ENCODE data around the gene HCN3.

Gene HCN3

DNA sequence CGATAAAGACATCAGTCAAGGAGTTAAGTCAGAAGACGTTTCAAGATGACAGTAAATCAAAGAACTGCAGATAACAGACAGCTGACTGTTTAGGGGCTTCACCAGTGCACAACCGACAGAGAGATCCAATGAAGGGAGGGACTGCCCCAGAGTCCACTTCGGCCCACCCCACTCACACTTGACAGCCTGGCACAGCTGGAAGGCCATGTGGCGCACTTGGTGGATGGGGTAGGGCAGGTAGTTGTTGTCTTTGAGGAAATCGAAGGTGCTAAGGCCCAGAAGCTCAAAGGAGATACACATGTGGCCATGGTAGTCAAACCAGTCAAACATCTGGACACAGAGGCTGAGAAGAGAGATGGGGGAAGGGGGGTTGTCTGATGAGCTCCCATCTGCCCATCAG, 10.7 kb upstream of the HCN3 start:
- Histone ChIP-seq H3K27ac (replicated peaks) (no peak overlapping the region), H3K27me3 (ENCODE audit: insufficient read depth, poor library complexity, severe bottlenecking) (no peaks in the 10 kb centered on the region), H3K4me3 (replicated peaks; ENCODE audit: insufficient read depth, low read length) (no peak overlapping the region)
- DNase-seq (ENCODE audit: low read depth in 1 of 2, low spot score in 1 of 2) = no peak
- no peak for TF ChIP-seq GABPA (IDR thresholded peaks at IDR 0.05; ENCODE audit: low read depth)
- TF ChIP-seq, protein P1, sequence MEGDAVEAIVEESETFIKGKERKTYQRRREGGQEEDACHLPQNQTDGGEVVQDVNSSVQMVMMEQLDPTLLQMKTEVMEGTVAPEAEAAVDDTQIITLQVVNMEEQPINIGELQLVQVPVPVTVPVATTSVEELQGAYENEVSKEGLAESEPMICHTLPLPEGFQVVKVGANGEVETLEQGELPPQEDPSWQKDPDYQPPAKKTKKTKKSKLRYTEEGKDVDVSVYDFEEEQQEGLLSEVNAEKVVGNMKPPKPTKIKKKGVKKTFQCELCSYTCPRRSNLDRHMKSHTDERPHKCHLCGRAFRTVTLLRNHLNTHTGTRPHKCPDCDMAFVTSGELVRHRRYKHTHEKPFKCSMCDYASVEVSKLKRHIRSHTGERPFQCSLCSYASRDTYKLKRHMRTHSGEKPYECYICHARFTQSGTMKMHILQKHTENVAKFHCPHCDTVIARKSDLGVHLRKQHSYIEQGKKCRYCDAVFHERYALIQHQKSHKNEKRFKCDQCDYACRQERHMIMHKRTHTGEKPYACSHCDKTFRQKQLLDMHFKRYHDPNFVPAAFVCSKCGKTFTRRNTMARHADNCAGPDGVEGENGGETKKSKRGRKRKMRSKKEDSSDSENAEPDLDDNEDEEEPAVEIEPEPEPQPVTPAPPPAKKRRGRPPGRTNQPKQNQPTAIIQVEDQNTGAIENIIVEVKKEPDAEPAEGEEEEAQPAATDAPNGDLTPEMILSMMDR (IDR thresholded peaks at IDR 0.05; ENCODE audit: insufficient read depth, low read length) = no peak
- TF ChIP-seq POLR2AphosphoS5 (IDR thresholded peaks at IDR 0.05; ENCODE audit: low read depth) = no peak
- no peak for TF ChIP-seq SPI1 (IDR thresholded peaks at IDR 0.05; ENCODE audit: borderline replicate concordance, low read depth)
- TF ChIP-seq, protein P2, sequence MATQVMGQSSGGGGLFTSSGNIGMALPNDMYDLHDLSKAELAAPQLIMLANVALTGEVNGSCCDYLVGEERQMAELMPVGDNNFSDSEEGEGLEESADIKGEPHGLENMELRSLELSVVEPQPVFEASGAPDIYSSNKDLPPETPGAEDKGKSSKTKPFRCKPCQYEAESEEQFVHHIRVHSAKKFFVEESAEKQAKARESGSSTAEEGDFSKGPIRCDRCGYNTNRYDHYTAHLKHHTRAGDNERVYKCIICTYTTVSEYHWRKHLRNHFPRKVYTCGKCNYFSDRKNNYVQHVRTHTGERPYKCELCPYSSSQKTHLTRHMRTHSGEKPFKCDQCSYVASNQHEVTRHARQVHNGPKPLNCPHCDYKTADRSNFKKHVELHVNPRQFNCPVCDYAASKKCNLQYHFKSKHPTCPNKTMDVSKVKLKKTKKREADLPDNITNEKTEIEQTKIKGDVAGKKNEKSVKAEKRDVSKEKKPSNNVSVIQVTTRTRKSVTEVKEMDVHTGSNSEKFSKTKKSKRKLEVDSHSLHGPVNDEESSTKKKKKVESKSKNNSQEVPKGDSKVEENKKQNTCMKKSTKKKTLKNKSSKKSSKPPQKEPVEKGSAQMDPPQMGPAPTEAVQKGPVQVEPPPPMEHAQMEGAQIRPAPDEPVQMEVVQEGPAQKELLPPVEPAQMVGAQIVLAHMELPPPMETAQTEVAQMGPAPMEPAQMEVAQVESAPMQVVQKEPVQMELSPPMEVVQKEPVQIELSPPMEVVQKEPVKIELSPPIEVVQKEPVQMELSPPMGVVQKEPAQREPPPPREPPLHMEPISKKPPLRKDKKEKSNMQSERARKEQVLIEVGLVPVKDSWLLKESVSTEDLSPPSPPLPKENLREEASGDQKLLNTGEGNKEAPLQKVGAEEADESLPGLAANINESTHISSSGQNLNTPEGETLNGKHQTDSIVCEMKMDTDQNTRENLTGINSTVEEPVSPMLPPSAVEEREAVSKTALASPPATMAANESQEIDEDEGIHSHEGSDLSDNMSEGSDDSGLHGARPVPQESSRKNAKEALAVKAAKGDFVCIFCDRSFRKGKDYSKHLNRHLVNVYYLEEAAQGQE (IDR thresholded peaks at IDR 0.05; ENCODE audit: insufficient replicate concordance, low read depth) = no peak

DNA sequence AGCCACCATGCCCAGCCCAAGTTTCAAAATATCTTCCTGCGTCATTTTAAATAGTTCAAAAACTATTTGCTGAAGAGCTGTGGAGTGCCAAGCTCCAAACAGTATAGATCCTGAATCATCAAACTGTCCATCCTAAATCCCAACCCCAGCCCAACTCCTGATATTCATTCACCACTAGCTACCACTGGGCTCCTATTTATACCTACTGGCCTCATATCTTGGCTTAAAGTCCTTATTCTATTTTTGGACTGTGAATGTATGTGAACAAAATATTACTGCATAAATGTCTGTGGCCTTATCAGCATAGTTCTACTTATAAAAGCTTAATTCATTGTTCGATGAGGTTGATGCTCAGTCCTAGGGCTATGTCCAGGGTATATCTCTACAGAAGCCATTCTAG, 9.9 kb upstream of the HCN3 start:
- DNase-seq (ENCODE audit: low read depth in 1 of 2, low spot score in 1 of 2) = no peak
- TF ChIP-seq GABPA (IDR thresholded peaks at IDR 0.05; ENCODE audit: low read depth) (no peak), POLR2AphosphoS5 (IDR thresholded peaks at IDR 0.05; ENCODE audit: low read depth) (no peak)
- TF ChIP-seq, protein P1 (IDR thresholded peaks at IDR 0.05; ENCODE audit: insufficient read depth, low read length) = no peak
- TF ChIP-seq, protein P2 (IDR thresholded peaks at IDR 0.05; ENCODE audit: insufficient replicate concordance, low read depth) = no peak
- Histone ChIP-seq H3K4me3 (replicated peaks; ENCODE audit: insufficient read depth, low read length) (no peak overlapping the region), H3K27ac (replicated peaks) (no peak overlapping the region), H3K27me3 (ENCODE audit: insufficient read depth, poor library complexity, severe bottlenecking) (no peaks in the 10 kb centered on the region)

DNA sequence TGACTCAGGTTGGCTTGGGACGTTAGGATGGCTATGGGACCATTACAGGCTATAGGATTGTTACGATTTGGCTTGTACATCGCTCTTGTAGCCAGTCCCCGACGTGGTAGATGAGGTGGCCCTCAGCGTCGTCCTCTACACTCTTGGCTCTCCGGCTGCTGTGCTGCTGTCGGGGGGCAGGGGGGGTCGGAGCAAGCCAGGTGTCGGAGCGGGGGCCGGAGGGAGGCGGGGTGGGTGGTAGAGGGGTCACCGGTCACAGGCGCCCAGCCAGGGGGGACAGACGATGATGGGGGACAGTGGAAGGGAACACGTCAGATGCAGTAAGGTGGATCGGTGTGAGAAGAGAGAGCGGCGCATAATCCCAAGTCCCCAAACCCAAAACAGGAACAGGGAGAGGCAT, 8.6 kb upstream of the HCN3 start:
- H3K27ac ChIP-seq (replicated peaks) = no peak overlapping the region
- DNase-seq (ENCODE audit: low read depth in 1 of 2, low spot score in 1 of 2) = no peak
- no peaks in the 10 kb centered on the region for H3K27me3 ChIP-seq (ENCODE audit: insufficient read depth, poor library complexity, severe bottlenecking)
- TF ChIP-seq GABPA (IDR thresholded peaks at IDR 0.05; ENCODE audit: low read depth) = no peak
- TF ChIP-seq, protein P2 (IDR thresholded peaks at IDR 0.05; ENCODE audit: insufficient replicate concordance, low read depth) = no peak
- TF ChIP-seq, protein P1 (IDR thresholded peaks at IDR 0.05; ENCODE audit: insufficient read depth, low read length) = no peak
- no peak for TF ChIP-seq POLR2AphosphoS5 (IDR thresholded peaks at IDR 0.05; ENCODE audit: low read depth)
- no peak for TF ChIP-seq SPI1 (IDR thresholded peaks at IDR 0.05; ENCODE audit: borderline replicate concordance, low read depth)
- no peak overlapping the region for H3K4me3 ChIP-seq (replicated peaks; ENCODE audit: insufficient read depth, low read length)
